H1 (cell line): ENCODE measurements around the gene SLC25A51.

ENCODE experiments used
- ASH2L ChIP-seq: fragments of 200-600, 300-600 bp; sonication (generic); IDR thresholded peaks from one replicate; pipeline ENCODE4 v1.7.1; 2017; ENCODE audit warnings: low read length
- CBX8 ChIP-seq: fragments of 300-800, 300-1000 bp; sonication (generic); IDR thresholded peaks from 2 replicates; pipeline ENCODE4 v1.7.1; 2016; ENCODE audit warnings: low read depth, low read length, borderline replicate concordance
- CEBPB ChIP-seq: IDR thresholded peaks from 2 replicates; pipeline ENCODE4 v1.6.1; 2012; ENCODE audit warnings: low read depth, low read length
- EP300 ChIP-seq, 2 experiments: IDR thresholded peaks; 1 replicate in 1 of 2; 2 replicates in 1 of 2; pipeline ENCODE4 v1.6.1; 2011 to 2012; ENCODE audit warnings: low read depth in 2 of 2, low read length in 2 of 2, mild to moderate bottlenecking in 2 of 2, borderline replicate concordance in 1 of 2, inconsistent platforms in 1 of 2, moderate library complexity in 1 of 2
- POLR2A ChIP-seq, 2 experiments: IDR thresholded peaks; 1 replicate in 1 of 2; 2 replicates in 1 of 2; pipeline ENCODE4 v1.6.1; 2011; ENCODE audit warnings: low read depth in 2 of 2, low read length in 2 of 2, mild to moderate bottlenecking in 2 of 2; ENCODE audit errors: control extremely low read depth in 1 of 2
- RAD21 ChIP-seq, 2 experiments: IDR thresholded peaks in 1 of 2; conservative IDR thresholded peaks in 1 of 2; 2 replicates each; pipeline ENCODE4 v1.6.1; 2011; ENCODE audit warnings: low read depth in 2 of 2, low read length in 2 of 2, improper control_type of control experiment in 1 of 2, inconsistent platforms in 1 of 2, mild to moderate bottlenecking in 1 of 2, moderate library complexity in 1 of 2
- SP1 ChIP-seq: IDR thresholded peaks from 2 replicates; pipeline ENCODE4 v1.6.1; 2011; ENCODE audit warnings: low read depth, low read length
- TF ChIP-seq, protein P1 (sequence below), 3 experiments: IDR thresholded peaks; 1 replicate in 2 of 3; 2 replicates in 1 of 3; pipeline versions ENCODE4 v1.5.1 to v1.6.1; 2011; ENCODE audit warnings: low read length in 3 of 3, mild to moderate bottlenecking in 3 of 3, inconsistent platforms in 2 of 3, low read depth in 1 of 3, moderate library complexity in 1 of 3; ENCODE audit not compliant: insufficient read depth in 1 of 3; ENCODE audit errors: control extremely low read depth in 1 of 3
- TF ChIP-seq, protein P2 (sequence below): IDR thresholded peaks from 2 replicates; pipeline ENCODE4 v1.6.1; 2011; ENCODE audit warnings: low read depth, mild to moderate bottlenecking, low read length; ENCODE audit not compliant: insufficient read depth

DNA sequence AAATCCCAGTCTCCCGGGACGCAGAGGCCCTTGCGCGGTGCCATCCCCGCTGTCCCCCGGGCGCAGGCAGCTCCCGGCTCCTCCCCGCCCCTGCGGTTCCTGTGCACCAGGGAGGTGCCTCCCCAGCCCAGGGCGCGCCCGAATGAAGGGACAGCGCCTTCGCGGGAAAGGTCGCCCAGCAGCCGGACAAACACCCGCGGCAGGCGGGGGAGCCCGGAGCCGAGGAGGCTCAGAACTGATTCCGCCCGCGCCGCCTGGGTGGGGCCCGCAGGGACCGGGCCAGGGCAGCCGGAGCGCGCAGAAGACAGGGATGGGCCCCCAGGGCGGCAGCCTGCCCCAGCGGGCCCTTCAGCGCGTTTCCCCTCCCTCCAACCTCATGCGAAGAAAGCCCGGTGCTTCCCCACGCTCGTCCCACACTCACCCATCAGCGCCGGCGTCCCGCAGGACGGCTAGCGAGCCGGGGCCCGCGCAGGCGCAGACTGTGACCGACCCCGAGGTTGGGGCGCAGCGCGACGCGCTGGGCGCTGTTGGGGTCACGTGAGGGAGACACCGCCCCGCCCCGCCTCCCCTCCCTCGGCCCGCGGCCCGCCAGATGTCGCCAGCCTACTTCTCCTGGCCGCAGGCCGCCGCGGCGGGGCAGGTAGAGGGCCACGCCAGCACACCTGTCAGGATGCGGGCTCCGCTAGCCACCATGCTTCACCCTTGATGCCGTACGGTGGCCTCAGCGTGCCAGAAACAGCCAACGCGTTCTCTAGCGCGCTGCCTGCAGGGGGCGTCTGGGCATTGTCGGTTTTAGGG lies at the start of gene SLC25A51:
- TF ChIP-seq ASH2L (peak; percentile 84), SP1 (no peak), EP300 (IDR thresholded peaks at IDR 0.05; ENCODE audit: borderline replicate concordance in 1 of 2, low read depth in 2 of 2, low read length in 2 of 2) (0 out of 3 replicates have a peak, but pooled peaks of 1 of the 2 experiments have one; percentile 15), POLR2A (IDR thresholded peaks at IDR 0.05; ENCODE audit: control extremely low read depth in 1 of 2, low read depth in 2 of 2, low read length in 2 of 2) (no peak), CBX8 (no peak), CEBPB (peak; percentile 74; the same call in 1 of the 2 replicates), RAD21 (IDR thresholded peaks at IDR 0.05 in 1 of 2, conservative IDR thresholded peaks at IDR 0.05 in 1 of 2; ENCODE audit: low read depth in 2 of 2, low read length in 2 of 2) (peak; percentile 63 to 69)
- TF ChIP-seq, protein P1, sequence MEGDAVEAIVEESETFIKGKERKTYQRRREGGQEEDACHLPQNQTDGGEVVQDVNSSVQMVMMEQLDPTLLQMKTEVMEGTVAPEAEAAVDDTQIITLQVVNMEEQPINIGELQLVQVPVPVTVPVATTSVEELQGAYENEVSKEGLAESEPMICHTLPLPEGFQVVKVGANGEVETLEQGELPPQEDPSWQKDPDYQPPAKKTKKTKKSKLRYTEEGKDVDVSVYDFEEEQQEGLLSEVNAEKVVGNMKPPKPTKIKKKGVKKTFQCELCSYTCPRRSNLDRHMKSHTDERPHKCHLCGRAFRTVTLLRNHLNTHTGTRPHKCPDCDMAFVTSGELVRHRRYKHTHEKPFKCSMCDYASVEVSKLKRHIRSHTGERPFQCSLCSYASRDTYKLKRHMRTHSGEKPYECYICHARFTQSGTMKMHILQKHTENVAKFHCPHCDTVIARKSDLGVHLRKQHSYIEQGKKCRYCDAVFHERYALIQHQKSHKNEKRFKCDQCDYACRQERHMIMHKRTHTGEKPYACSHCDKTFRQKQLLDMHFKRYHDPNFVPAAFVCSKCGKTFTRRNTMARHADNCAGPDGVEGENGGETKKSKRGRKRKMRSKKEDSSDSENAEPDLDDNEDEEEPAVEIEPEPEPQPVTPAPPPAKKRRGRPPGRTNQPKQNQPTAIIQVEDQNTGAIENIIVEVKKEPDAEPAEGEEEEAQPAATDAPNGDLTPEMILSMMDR (IDR thresholded peaks at IDR 0.05; ENCODE audit: control extremely low read depth in 1 of 3, insufficient read depth in 1 of 3, low read depth in 1 of 3, low read length in 3 of 3): peak; percentile 80 to 94 (median 93)
- TF ChIP-seq, protein P2, sequence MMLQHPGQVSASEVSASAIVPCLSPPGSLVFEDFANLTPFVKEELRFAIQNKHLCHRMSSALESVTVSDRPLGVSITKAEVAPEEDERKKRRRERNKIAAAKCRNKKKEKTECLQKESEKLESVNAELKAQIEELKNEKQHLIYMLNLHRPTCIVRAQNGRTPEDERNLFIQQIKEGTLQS: peak; percentile 57; the same call in 1 of the 2 replicates
